ENCODE results near the gene PGD.

The PGD gene

DNA sequence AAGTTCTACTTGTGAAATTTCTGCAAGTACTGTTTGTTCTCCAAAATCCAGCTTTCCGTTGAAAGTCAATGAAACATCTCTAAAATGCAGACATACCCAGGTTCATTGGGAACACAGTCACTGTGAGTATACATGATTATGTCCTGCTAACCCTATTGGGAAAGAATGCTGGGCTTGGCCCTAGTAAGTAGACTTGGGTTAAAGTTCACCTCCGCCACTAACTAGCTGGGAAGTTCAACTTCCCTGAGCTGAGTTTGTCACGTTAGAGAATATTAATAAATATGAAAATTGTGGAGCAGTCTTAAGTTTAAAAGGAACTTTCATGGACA lies 10.5 kb upstream of the PGD start:
- no peak for TF ChIP-seq MYC (IDR thresholded peaks at IDR 0.05; ENCODE audit: low read depth, low read length)
- TF ChIP-seq POLR2A (IDR thresholded peaks at IDR 0.05; ENCODE audit: extremely low read depth, insufficient read length), result no peak
- TF ChIP-seq, protein P1, sequence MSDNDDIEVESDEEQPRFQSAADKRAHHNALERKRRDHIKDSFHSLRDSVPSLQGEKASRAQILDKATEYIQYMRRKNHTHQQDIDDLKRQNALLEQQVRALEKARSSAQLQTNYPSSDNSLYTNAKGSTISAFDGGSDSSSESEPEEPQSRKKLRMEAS (IDR thresholded peaks at IDR 0.05; ENCODE audit: low read depth, low read length), result no peak
- TF ChIP-seq, protein P2, sequence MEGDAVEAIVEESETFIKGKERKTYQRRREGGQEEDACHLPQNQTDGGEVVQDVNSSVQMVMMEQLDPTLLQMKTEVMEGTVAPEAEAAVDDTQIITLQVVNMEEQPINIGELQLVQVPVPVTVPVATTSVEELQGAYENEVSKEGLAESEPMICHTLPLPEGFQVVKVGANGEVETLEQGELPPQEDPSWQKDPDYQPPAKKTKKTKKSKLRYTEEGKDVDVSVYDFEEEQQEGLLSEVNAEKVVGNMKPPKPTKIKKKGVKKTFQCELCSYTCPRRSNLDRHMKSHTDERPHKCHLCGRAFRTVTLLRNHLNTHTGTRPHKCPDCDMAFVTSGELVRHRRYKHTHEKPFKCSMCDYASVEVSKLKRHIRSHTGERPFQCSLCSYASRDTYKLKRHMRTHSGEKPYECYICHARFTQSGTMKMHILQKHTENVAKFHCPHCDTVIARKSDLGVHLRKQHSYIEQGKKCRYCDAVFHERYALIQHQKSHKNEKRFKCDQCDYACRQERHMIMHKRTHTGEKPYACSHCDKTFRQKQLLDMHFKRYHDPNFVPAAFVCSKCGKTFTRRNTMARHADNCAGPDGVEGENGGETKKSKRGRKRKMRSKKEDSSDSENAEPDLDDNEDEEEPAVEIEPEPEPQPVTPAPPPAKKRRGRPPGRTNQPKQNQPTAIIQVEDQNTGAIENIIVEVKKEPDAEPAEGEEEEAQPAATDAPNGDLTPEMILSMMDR (IDR thresholded peaks at IDR 0.05; ENCODE audit: low read depth, low read length), result no peak
- no peak for DNase-seq (ENCODE audit: low read depth)
- H3K4me3 ChIP-seq (ENCODE audit: low read depth, low read length), result no peak overlapping the region

DNA sequence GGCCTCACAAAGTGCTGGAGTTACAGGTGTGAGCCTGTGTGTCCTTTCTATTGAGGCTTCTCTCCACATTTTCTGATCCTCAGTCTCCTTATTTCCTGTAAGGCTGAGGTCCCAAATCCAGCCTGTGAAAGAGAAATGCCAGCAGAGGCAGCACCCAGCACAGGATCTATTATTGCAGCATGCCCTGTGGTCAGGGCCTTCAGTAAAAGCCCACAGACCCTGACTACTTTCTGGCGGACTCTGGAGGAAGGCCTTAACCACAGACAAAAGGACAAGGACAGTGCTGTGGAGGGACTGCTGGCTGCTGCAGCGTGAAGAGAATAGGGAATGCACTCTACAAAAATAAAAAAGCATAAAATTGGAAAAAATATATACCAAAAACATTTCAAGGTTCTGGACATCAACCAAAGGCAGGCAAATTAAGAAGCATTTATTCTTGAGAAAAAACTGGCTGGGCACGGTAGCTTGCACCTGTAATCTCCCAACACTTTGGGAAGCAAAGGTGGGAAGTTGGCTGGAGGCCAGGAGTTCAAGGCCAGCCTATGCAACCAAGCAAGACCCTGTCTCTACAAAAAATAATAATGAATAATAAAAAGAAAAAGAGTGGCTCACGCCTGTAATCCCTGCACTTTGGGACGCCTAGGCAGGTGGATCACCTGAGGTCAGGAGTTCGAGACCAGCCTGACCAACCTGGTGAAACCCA lies 9.4 kb upstream of the PGD start:
- no peak for TF ChIP-seq POLR2A (IDR thresholded peaks at IDR 0.05; ENCODE audit: extremely low read depth, insufficient read length)
- no peak for TF ChIP-seq MYC (IDR thresholded peaks at IDR 0.05; ENCODE audit: low read depth, low read length)
- TF ChIP-seq, protein P2 (IDR thresholded peaks at IDR 0.05; ENCODE audit: low read depth, low read length), result no peak
- TF ChIP-seq, protein P1 (IDR thresholded peaks at IDR 0.05; ENCODE audit: low read depth, low read length), result no peak
- peak; percentile 66 for DNase-seq (ENCODE audit: low read depth)

DNA sequence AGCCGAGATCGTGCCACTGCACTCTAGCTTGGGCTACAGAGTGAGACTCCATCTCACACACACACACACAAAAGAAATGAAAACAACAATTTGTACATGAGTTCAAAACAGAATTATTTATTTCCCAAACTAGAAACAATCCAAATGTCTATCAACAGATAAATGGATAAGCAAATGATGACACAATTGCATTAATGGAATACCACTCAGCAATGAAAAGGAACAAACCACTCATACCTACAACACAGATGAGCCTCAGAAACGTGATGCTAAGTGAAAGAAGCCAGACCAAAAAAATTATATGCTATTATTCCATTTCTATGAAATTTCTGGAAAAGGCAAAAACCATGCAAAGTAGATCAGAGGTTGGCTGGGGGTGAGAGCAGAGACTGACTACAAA lies 2.0 kb upstream of the PGD start:
- H3K4me3 ChIP-seq (ENCODE audit: low read depth, low read length), result no peak overlapping the region
- TF ChIP-seq, protein P1 (IDR thresholded peaks at IDR 0.05; ENCODE audit: low read depth, low read length), result no peak
- TF ChIP-seq POLR2A (IDR thresholded peaks at IDR 0.05; ENCODE audit: extremely low read depth, insufficient read length), result no peak
- TF ChIP-seq MYC (IDR thresholded peaks at IDR 0.05; ENCODE audit: low read depth, low read length), result no peak
- TF ChIP-seq, protein P2 (IDR thresholded peaks at IDR 0.05; ENCODE audit: low read depth, low read length), result no peak
- DNase-seq (ENCODE audit: low read depth), result no peak

More for the DNA sequence above, 9.4 kb upstream of the PGD start:
- no peak overlapping the region for H3K4me3 ChIP-seq (ENCODE audit: low read depth, low read length)

DNA sequence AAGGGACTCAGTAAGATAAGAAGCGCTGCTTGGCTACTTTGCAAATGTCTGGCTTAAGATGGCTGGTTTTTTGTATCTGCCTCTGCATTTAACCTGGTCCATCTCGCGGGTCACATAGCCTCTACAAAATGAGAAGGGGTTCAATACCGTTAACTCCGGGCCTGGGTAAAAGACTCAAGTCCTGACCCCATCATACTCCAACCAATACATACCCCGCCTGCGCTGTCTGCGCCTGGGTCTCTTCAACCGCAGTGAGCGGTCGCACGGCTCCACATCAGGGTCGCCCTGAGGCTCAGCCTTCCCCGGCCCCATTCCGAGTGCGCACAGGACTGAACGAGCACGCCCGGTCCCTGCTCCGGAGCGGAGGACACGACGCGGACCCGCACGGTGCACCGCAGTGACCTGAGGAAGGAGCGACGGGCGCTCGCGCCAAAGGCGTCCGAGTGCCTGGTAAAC lies 558 bp upstream of the PGD start:
- no peak for DNase-seq (ENCODE audit: low read depth)
- peak overlapping the region; percentile 70 for H3K4me3 ChIP-seq (ENCODE audit: low read depth, low read length)
- TF ChIP-seq, protein P2 (IDR thresholded peaks at IDR 0.05; ENCODE audit: low read depth, low read length), result no peak
- TF ChIP-seq POLR2A (IDR thresholded peaks at IDR 0.05; ENCODE audit: extremely low read depth, insufficient read length) (no peak), MYC (IDR thresholded peaks at IDR 0.05; ENCODE audit: low read depth, low read length) (no peak)
- TF ChIP-seq, protein P1 (IDR thresholded peaks at IDR 0.05; ENCODE audit: low read depth, low read length), result no peak

DNA sequence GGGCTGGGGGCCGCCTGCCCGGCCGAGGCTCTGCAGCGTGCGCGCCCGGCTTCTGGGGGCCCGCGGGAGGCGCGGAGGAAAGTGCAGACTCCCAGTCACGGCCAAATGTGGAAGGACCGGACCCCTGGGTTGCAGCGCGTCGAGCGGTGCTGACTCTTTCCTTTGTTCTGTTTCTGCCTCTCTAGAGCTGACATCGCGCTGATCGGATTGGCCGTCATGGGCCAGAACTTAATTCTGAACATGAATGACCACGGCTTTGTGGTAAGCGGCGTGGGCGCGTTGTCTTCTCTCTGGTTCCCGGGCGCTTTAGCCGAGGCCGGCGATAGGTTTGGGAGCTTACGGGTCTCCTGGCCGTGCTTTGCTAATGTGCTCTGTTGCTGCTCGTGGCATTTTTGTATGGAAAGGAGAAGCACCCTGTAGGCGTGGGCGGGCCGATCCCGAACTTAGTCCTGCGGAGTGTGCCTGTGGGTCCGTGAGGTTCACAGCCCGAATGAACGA lies 629 bp downstream of the PGD start:
- no peak for DNase-seq (ENCODE audit: low read depth)
- no peak for TF ChIP-seq MYC (IDR thresholded peaks at IDR 0.05; ENCODE audit: low read depth, low read length)

DNA sequence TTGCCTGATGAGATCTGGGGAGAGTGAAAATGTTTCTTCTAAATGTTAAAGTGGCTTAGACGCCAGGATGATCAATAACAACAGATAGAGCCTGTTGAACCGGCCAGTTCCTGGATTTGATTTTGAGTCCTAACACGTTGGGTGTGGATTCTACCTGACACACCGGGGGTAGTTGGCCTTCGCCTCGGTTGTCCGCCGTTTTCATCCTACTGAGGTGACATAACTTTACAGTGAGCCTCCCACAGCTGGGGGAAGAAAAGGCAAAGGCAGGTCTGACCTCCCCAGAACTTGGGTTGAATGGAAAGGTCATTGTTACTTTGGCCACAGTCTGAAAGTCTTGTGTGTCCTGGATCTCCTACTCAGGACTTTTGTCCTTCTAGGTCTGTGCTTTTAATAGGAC lies 1.1 kb downstream of the PGD start:
- DNase-seq (ENCODE audit: low read depth), result no peak
- TF ChIP-seq MYC (IDR thresholded peaks at IDR 0.05; ENCODE audit: low read depth, low read length) (no peak), POLR2A (IDR thresholded peaks at IDR 0.05; ENCODE audit: extremely low read depth, insufficient read length) (no peak)
- TF ChIP-seq, protein P2 (IDR thresholded peaks at IDR 0.05; ENCODE audit: low read depth, low read length), result no peak
- TF ChIP-seq, protein P1 (IDR thresholded peaks at IDR 0.05; ENCODE audit: low read depth, low read length), result no peak
- H3K4me3 ChIP-seq (ENCODE audit: low read depth, low read length), result peak overlapping the region; percentile 84

More for the DNA sequence above, 629 bp downstream of the PGD start:
- peak overlapping the region; percentile 84 for H3K4me3 ChIP-seq (ENCODE audit: low read depth, low read length)
